Sigmoid colon (tissue), 4 donors: Measurements from ENCODE around the gene THSD7A.

Experiments used
- POLR2AphosphoS5 ChIP-seq, 4 donors: sonication (generic); formaldehyde crosslinking; IDR thresholded peaks; one replicate each; pipeline ENCODE4 v1.6.1; 2017; ENCODE audit warnings: antibody characterized with exemption in 4 of 4
- TF ChIP-seq, protein P1 (sequence below), 4 experiments: fragments of 450-650 bp in 3 of 4; fragments of 200-600 bp in 1 of 4; IDR thresholded peaks; one replicate each; pipeline ENCODE4 v1.5.1; 2016 to 2019; ENCODE audit warnings: antibody characterized with exemption in 4 of 4, mild to moderate bottlenecking in 3 of 4, moderate library complexity in 2 of 4

DNA sequence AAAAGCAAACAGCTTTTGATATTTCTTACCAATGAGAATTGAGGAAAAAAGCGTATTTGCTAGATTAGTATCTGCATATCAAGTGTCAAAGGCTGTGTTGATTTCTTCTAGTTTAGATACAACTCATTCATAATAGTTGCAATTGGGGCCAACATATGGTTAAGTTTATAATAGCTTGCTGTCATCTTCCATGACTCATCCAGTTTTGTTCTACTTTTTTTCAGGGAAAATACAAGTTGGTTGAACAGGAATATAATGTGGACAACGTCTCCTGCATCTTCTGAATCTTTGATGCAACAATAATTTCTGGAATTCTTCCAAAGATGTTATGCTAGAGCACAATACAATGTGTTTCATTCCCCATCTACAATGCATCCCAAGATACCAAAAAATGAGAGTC is 182.0 kb downstream of the THSD7A start:
- TF ChIP-seq, protein P1, sequence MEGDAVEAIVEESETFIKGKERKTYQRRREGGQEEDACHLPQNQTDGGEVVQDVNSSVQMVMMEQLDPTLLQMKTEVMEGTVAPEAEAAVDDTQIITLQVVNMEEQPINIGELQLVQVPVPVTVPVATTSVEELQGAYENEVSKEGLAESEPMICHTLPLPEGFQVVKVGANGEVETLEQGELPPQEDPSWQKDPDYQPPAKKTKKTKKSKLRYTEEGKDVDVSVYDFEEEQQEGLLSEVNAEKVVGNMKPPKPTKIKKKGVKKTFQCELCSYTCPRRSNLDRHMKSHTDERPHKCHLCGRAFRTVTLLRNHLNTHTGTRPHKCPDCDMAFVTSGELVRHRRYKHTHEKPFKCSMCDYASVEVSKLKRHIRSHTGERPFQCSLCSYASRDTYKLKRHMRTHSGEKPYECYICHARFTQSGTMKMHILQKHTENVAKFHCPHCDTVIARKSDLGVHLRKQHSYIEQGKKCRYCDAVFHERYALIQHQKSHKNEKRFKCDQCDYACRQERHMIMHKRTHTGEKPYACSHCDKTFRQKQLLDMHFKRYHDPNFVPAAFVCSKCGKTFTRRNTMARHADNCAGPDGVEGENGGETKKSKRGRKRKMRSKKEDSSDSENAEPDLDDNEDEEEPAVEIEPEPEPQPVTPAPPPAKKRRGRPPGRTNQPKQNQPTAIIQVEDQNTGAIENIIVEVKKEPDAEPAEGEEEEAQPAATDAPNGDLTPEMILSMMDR (IDR thresholded peaks at IDR 0.05): no peak
- TF ChIP-seq POLR2AphosphoS5 (IDR thresholded peaks at IDR 0.05): no peak
